Naive thymus-derived CD8-positive, alpha-beta T cell (primary cell): Measurements from ENCODE around the gene HEXD. TPM values are rescaled to one million over a fixed set of nuclear protein-coding genes. Genes with fewer than 3 reads are reported as not detected.

ENCODE experiments used
- polyA plus RNA-seq, 3 donors: library from polyadenylated mRNA; unstranded; fragments of 300-500 nt; fragmentation: Illumina TruSeq; gene quantifications; one replicate each; pipeline ENCODE4 v1.2.3, GENCODE V29; 2021
- total RNA-seq, 8 experiments: library from RNA in 2 of 8; stranded (reverse) in 2 of 8; gene quantifications; one replicate each; pipeline ENCODE4 v1.2.3 and lab custom pipeline; 2021 to 2026

The HEXD gene
- total and polyA plus RNA-seq, 5 experiments from 2014 or later = 12.1 to 122 (median 18.8) TPM

Other genes with a start within 250 kb of the HEXD start
- gene CCDC57, start 205.5 kb upstream of the HEXD start, total RNA-seq = 10 to 100 TPM; 72.9 to 80.0 TPM
- 10 to 100 TPM; 39.6 to 53.5 (median 42.4) TPM for gene CCDC57, start 205.5 kb upstream of the HEXD start, polyA plus RNA-seq
- gene SLC16A3, start 189.3 kb upstream of the HEXD start, total RNA-seq = 10 to 100 TPM; 10.1 to 11.6 TPM
- 1 to 10 TPM in 2 of 3 donors, under 1 TPM in 1; 0.91 to 1.5 (median 1.0) TPM for gene SLC16A3, start 189.3 kb upstream of the HEXD start, polyA plus RNA-seq
- gene CSNK1D, start 144.6 kb upstream of the HEXD start, total RNA-seq = 100 to 1,000 TPM; 184 to 201 TPM
- 10 to 100 TPM; 47.6 to 72.1 (median 48.6) TPM for gene CSNK1D, start 144.6 kb upstream of the HEXD start, polyA plus RNA-seq
- 10 to 100 TPM; 66.9 to 67.8 TPM for gene CD7, start 100.7 kb upstream of the HEXD start, total RNA-seq
- gene CD7, start 100.7 kb upstream of the HEXD start, polyA plus RNA-seq = 100 to 1,000 TPM; 166 to 233 (median 205) TPM
- under 1 TPM in 1 of 2 experiments, not detected in 1; 0.18 TPM for gene SECTM1, start 84.6 kb upstream of the HEXD start, total RNA-seq
- gene SECTM1, start 84.6 kb upstream of the HEXD start, polyA plus RNA-seq = 1 to 10 TPM in 1 of 3 donors, not detected in 2; 1.2 TPM
- not detected for gene TEX19, start 59.1 kb upstream of the HEXD start, total RNA-seq
- not detected for gene TEX19, start 59.1 kb upstream of the HEXD start, polyA plus RNA-seq
- not detected for gene UTS2R, start 46.6 kb upstream of the HEXD start, total RNA-seq
- gene UTS2R, start 46.6 kb upstream of the HEXD start, polyA plus RNA-seq = not detected
- gene OGFOD3, start 239 bp downstream of the HEXD start, total RNA-seq = 10 to 100 TPM; 25.6 to 29.1 TPM
- gene OGFOD3, start 239 bp downstream of the HEXD start, polyA plus RNA-seq = 10 to 100 TPM; 32.4 to 35.2 (median 32.6) TPM
- 100 to 1,000 TPM; 207 to 213 TPM for gene CYBC1, start 32.4 kb downstream of the HEXD start, total RNA-seq
- 100 to 1,000 TPM; 133 to 149 (median 147) TPM for gene CYBC1, start 32.4 kb downstream of the HEXD start, polyA plus RNA-seq
- 10 to 100 TPM; 70.1 to 83.9 TPM for gene NARF, start 40.4 kb downstream of the HEXD start, total RNA-seq
- gene NARF, start 40.4 kb downstream of the HEXD start, polyA plus RNA-seq = 100 to 1,000 TPM in 2 of 3 donors, 10 to 100 TPM in 1; 93.6 to 127 (median 110) TPM
- 10 to 100 TPM; 54.6 to 58.4 TPM for gene FOXK2, start 101.4 kb downstream of the HEXD start, total RNA-seq
- gene FOXK2, start 101.4 kb downstream of the HEXD start, polyA plus RNA-seq = 1 to 10 TPM; 3.2 to 5.7 (median 4.3) TPM
- gene WDR45B, start 230.1 kb downstream of the HEXD start, total RNA-seq = 10 to 100 TPM; 68.6 to 75.0 TPM
- 10 to 100 TPM; 22.5 to 32.6 (median 27.9) TPM for gene WDR45B, start 230.1 kb downstream of the HEXD start, polyA plus RNA-seq